ENCODE results near the gene RNF225.

RNF225 gene

DNA sequence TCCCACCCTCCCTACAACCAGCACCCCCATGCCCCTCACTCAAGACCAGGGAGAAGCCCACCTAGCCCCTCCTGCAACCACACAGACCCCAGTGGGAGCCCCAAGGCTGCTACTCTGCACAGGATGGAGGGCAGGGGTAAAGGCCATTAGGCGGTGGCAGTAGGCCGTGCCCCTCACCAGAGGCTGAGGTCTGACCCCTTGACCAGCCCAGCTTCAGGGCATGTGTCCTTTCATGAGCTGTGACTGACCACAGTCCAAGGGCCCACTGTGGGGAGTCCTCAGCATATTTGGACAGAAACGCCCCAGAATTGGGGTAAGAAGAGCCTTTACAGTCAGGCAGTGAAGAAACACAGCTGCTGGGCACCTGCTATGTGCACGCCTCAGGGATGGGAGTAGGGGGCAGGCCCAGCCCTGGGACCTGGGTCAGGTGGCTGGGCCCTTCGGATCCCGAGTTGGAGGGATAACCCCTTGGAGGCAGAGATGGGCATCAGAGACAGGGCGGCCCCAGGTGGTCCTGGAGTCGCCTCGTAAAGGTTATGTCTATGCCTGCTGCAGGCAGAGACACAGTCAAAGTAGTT, 10.1 kb upstream of the RNF225 start:
- peak overlapping the region; percentile 95; the same call in 1 of the 2 replicates for H3K9ac ChIP-seq (ENCODE audit: low read depth, low read length)
- H3K4me1 ChIP-seq (ENCODE audit: insufficient read depth, low read length) = peaks cover 6% of the 10 kb centered on the region; the same call in 1 of the 2 replicates
- H3K27ac ChIP-seq (ENCODE audit: low read length) = no peak overlapping the region
- no peaks in the 10 kb centered on the region for H3K27me3 ChIP-seq (ENCODE audit: insufficient read depth, low read length)
- H3K4me3 ChIP-seq (ENCODE audit: low read length) = peak overlapping the region; percentile 100
- no peaks in the 10 kb centered on the region for H3K9me3 ChIP-seq (ENCODE audit: insufficient read depth, low read depth, low read length)
- H3K36me3 ChIP-seq (ENCODE audit: insufficient read depth, low read depth, low read length) = peaks cover 28% of the 10 kb centered on the region

DNA sequence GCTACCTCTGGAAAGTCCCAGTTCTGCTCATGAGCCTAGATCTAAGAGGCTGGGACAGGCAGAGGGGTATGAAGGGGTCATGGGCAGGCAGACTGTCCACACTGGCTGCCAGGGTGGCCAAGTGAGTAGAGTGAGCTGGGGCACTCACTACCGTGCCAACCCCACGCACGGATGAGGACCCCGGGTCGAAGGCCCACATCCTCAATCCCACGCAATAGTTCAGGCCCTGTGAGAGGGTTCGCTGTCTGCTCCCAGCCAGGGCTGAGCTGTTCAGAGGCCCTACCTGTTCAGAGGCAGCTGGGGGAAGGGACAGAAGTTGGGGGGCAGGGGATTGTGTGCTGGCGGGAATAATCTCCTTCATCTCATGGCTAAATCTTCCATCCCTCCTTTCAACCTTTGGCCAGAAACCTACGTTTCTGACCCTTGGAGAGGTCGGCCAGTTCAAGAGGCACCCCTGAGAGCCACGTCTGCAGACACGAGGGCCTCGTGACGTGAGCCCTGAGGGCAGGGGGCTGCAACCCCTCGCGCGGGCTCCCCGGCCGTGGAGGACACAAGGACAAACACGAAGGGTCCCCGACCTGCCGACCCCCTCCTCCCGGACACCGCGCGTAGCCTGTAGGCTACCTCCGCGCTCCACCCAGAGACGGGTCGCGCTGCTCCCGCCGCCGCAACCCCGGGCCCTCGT, 9.4 kb upstream of the RNF225 start:
- H3K4me3 ChIP-seq (ENCODE audit: low read length) = peak overlapping the region; percentile 100
- no peaks in the 10 kb centered on the region for H3K9me3 ChIP-seq (ENCODE audit: insufficient read depth, low read depth, low read length)
- H3K9ac ChIP-seq (ENCODE audit: low read depth, low read length) = peak overlapping the region; percentile 95
- peaks cover 6% of the 10 kb centered on the region; the same call in 1 of the 2 replicates for H3K4me1 ChIP-seq (ENCODE audit: insufficient read depth, low read length)
- peak overlapping the region; percentile 84 for H3K27ac ChIP-seq (ENCODE audit: low read length)
- no peaks in the 10 kb centered on the region for H3K27me3 ChIP-seq (ENCODE audit: insufficient read depth, low read length)
- peaks cover 34% of the 10 kb centered on the region for H3K36me3 ChIP-seq (ENCODE audit: insufficient read depth, low read depth, low read length)

DNA sequence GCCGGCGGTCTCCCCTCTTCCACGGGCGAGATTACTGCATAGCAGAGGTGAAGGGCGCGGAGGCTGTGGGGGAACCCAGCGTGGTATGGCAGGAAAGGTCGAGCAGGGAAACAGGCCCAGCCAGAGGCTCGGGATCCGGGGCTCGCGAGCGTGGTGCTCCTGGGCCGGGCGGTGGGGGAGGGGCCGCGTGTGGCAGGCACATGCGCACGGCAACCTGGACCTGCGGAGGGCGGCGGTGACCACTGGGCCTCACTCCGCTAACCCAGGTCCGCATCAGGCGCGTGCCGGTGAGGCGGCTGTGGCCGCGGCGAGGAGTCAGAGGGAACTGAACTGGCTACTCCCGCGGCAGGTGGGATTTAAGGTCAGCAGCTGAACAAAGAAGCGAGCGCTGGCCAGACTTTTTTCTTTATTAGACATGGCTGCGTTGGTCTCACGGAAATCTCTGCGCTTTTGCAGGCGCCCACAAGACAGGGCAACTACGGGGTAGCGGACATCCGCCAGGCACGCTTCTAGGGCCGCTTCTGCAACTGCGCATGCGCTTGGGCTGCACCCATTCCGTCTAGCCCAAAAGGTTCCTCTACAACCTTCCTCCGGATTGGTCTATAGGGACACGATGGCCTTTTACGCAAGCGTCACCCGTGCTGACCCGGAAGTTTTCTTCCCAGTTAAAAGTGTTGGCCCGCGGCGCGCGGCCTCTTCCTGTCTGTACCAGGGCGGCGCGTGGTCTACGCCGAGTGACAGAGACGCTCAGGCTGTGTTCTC, 8.7 kb upstream of the RNF225 start, which contains the start of gene RPS5:
TSS of gene RPS5 (plus strand) at position 694 of the 762 bp plus-strand sequence. CDS start 869 bp downstream, outside the sequence.
- Histone ChIP-seq H3K9ac (ENCODE audit: low read depth, low read length) (peak within 1 kb of the TSS; percentile 95), H3K4me1 (ENCODE audit: insufficient read depth, low read length) (peaks cover 6% of the 10 kb centered on the region; the same call in 1 of the 2 replicates), H3K4me3 (ENCODE audit: low read length) (peak within 1 kb of the TSS; percentile 100), H3K36me3 (ENCODE audit: insufficient read depth, low read depth, low read length) (peaks cover 41% of the 10 kb centered on the region), H3K27ac (ENCODE audit: low read length) (peak within 1 kb of the TSS; percentile 84), H3K9me3 (ENCODE audit: insufficient read depth, low read depth, low read length) (no peaks in the 10 kb centered on the region), H3K27me3 (ENCODE audit: insufficient read depth, low read length) (no peaks in the 10 kb centered on the region)

GRCh38 chr19:58387338-58388174, 7.9 kb upstream of the RNF225 start:
- H3K27ac ChIP-seq (ENCODE audit: low read length) = peak overlapping the region; percentile 69
- no peaks in the 10 kb centered on the region for H3K27me3 ChIP-seq (ENCODE audit: insufficient read depth, low read length)
- peaks cover 6% of the 10 kb centered on the region; the same call in 1 of the 2 replicates for H3K4me1 ChIP-seq (ENCODE audit: insufficient read depth, low read length)

DNA sequence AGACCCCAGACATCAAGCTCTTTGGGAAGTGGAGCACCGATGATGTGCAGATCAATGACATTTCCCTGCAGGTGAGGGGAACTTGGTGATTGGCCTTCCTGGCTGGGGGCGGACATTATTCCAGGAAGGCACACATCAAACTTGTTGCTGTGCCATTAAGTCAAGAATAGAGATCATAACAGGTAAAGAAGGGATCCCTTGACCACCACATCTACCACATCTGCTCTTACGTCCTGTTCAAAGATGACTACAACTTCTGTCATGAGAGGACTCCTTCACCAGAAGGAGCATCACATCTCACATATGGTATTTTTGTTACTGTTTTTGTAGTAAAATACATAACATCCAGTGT, 7.3 kb upstream of the RNF225 start:
- Histone ChIP-seq H3K36me3 (ENCODE audit: insufficient read depth, low read depth, low read length) (peaks cover 55% of the 10 kb centered on the region), H3K9me3 (ENCODE audit: insufficient read depth, low read depth, low read length) (no peaks in the 10 kb centered on the region), H3K4me3 (ENCODE audit: low read length) (peak overlapping the region; percentile 100), H3K27me3 (ENCODE audit: insufficient read depth, low read length) (no peaks in the 10 kb centered on the region), H3K27ac (ENCODE audit: low read length) (no peak overlapping the region), H3K9ac (ENCODE audit: low read depth, low read length) (peak overlapping the region; percentile 95; the same call in 1 of the 2 replicates), H3K4me1 (ENCODE audit: insufficient read depth, low read length) (peaks cover 6% of the 10 kb centered on the region; the same call in 1 of the 2 replicates)

More at GRCh38 chr19:58387338-58388174, 7.9 kb upstream of the RNF225 start:
- H3K4me3 ChIP-seq (ENCODE audit: low read length) = peak overlapping the region; percentile 100
- H3K36me3 ChIP-seq (ENCODE audit: insufficient read depth, low read depth, low read length) = peaks cover 49% of the 10 kb centered on the region
- no peaks in the 10 kb centered on the region for H3K9me3 ChIP-seq (ENCODE audit: insufficient read depth, low read depth, low read length)
- peak overlapping the region; percentile 95 for H3K9ac ChIP-seq (ENCODE audit: low read depth, low read length)

DNA sequence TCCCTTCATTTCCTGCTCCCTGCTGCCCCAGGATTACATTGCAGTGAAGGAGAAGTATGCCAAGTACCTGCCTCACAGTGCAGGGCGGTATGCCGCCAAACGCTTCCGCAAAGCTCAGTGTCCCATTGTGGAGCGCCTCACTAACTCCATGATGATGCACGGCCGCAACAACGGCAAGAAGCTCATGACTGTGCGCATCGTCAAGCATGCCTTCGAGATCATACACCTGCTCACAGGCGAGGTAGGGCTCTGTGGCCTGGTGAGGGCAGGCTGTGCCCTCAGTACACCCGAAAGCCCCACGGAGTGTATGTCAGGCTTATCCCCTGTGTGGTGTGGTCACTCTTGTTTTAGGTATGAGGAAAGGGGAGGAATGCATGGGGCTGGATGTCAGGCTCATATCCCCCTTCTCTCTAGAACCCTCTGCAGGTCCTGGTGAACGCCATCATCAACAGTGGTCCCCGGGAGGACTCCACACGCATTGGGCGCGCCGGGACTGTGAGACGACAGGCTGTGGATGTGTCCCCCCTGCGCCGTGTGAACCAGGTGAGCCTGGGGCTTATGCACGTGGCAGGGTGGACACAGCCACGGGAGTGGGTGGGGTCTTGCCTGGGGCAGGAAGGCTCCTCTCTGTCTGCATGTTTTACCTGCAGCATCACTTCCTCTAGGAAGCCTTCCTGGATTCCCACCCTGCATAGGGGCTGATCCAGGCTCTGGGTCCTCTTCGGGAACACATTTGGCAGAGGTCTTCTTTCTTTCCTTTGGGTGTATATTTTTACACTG, 2.3 kb upstream of the RNF225 start:
- Histone ChIP-seq H3K9ac (ENCODE audit: low read depth, low read length) (no peak overlapping the region), H3K4me1 (ENCODE audit: insufficient read depth, low read length) (peaks cover 2% of the 10 kb centered on the region; the same call in 1 of the 2 replicates), H3K27me3 (ENCODE audit: insufficient read depth, low read length) (peaks cover 24% of the 10 kb centered on the region), H3K9me3 (ENCODE audit: insufficient read depth, low read depth, low read length) (no peaks in the 10 kb centered on the region), H3K4me3 (ENCODE audit: low read length) (no peak overlapping the region), H3K27ac (ENCODE audit: low read length) (no peak overlapping the region), H3K36me3 (ENCODE audit: insufficient read depth, low read depth, low read length) (peaks cover 69% of the 10 kb centered on the region)

- Histone ChIP-seq H3K9me3 (ENCODE audit: insufficient read depth, low read depth, low read length) (no peaks in the 10 kb centered on the region), H3K27me3 (ENCODE audit: insufficient read depth, low read length) (peaks cover 27% of the 10 kb centered on the region), H3K4me3 (ENCODE audit: low read length) (no peak overlapping the region), H3K27ac (ENCODE audit: low read length) (no peak overlapping the region), H3K4me1 (ENCODE audit: insufficient read depth, low read length) (peaks cover 2% of the 10 kb centered on the region; the same call in 1 of the 2 replicates), H3K36me3 (ENCODE audit: insufficient read depth, low read depth, low read length) (peaks cover 64% of the 10 kb centered on the region), H3K9ac (ENCODE audit: low read depth, low read length) (no peak overlapping the region)
Observed at GRCh38 chr19:58393725-58394033, 1.8 kb upstream of the RNF225 start.

DNA sequence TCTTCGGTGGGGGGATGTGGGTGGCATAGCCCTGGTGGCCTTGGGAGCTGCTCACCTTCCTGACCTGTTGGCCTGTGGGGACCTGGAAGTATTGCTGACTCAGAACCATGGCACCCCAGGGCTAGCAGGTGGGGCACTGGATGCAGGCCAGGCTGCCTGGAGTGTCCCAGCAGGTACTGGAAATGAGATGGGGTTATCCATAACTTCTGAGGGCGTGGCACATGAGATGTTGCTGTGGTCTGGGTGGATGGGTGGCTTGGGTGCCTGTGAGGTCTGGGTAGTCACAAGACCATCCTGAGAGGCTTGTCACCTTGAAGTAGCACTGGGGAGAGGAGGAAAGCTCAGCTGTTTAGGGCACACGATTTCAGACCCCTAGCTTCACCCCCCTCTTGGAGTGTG, 636 bp upstream of the RNF225 start:
- H3K9ac ChIP-seq (ENCODE audit: low read depth, low read length) = no peak overlapping the region
- H3K27ac ChIP-seq (ENCODE audit: low read length) = no peak overlapping the region
- H3K4me1 ChIP-seq (ENCODE audit: insufficient read depth, low read length) = peaks cover 2% of the 10 kb centered on the region; the same call in 1 of the 2 replicates
- H3K9me3 ChIP-seq (ENCODE audit: insufficient read depth, low read depth, low read length) = no peaks in the 10 kb centered on the region
- no peak overlapping the region for H3K4me3 ChIP-seq (ENCODE audit: low read length)
- H3K27me3 ChIP-seq (ENCODE audit: insufficient read depth, low read length) = peaks cover 31% of the 10 kb centered on the region
- H3K36me3 ChIP-seq (ENCODE audit: insufficient read depth, low read depth, low read length) = peaks cover 55% of the 10 kb centered on the region

GRCh38 chr19:58395979-58396627, 647 bp downstream of the RNF225 start:
- no peaks in the 10 kb centered on the region for H3K9me3 ChIP-seq (ENCODE audit: insufficient read depth, low read depth, low read length)
- no peak overlapping the region; the same call in 1 of the 2 replicates for H3K9ac ChIP-seq (ENCODE audit: low read depth, low read length)
- H3K4me3 ChIP-seq (ENCODE audit: low read length) = peak overlapping the region; percentile 56; the same call in 1 of the 2 replicates
- H3K36me3 ChIP-seq (ENCODE audit: insufficient read depth, low read depth, low read length) = peaks cover 42% of the 10 kb centered on the region
- H3K27me3 ChIP-seq (ENCODE audit: insufficient read depth, low read length) = peaks cover 31% of the 10 kb centered on the region
- no peak overlapping the region for H3K27ac ChIP-seq (ENCODE audit: low read length)
- H3K4me1 ChIP-seq (ENCODE audit: insufficient read depth, low read length) = peaks cover 2% of the 10 kb centered on the region; the same call in 1 of the 2 replicates
